Measurements from ENCODE around the gene CAMSAP2.

The CAMSAP2 gene

GRCh38 chr1:200720199-200720598 is 18.5 kb upstream of the CAMSAP2 start:
- TF ChIP-seq CTCF (conservative IDR thresholded peaks at IDR 0.05; ENCODE audit: control insufficient read depth, insufficient read depth, low read depth, low read length) = no peak
- no peak for DNase-seq (ENCODE audit: low read depth)
- H3K4me3 ChIP-seq (ENCODE audit: control insufficient read depth, low read depth, low read length) = no peak overlapping the region

GRCh38 chr1:200724064-200724463 is 14.6 kb upstream of the CAMSAP2 start:
- DNase-seq (ENCODE audit: low read depth) = no peak
- H3K4me3 ChIP-seq (ENCODE audit: control insufficient read depth, low read depth, low read length) = no peak overlapping the region
- no peak for TF ChIP-seq CTCF (conservative IDR thresholded peaks at IDR 0.05; ENCODE audit: control insufficient read depth, insufficient read depth, low read depth, low read length)

GRCh38 chr1:200727257-200727656 is 11.4 kb upstream of the CAMSAP2 start:
- H3K4me3 ChIP-seq (ENCODE audit: control insufficient read depth, low read depth, low read length) = no peak overlapping the region
- DNase-seq (ENCODE audit: low read depth) = no peak
- TF ChIP-seq CTCF (conservative IDR thresholded peaks at IDR 0.05; ENCODE audit: control insufficient read depth, insufficient read depth, low read depth, low read length) = no peak

- DNase-seq (ENCODE audit: low read depth) = peak; percentile 25
- no peak overlapping the region for H3K4me3 ChIP-seq (ENCODE audit: control insufficient read depth, low read depth, low read length)
- no peak for TF ChIP-seq CTCF (conservative IDR thresholded peaks at IDR 0.05; ENCODE audit: control insufficient read depth, insufficient read depth, low read depth, low read length)
Observed at GRCh38 chr1:200729863-200730262, 8.8 kb upstream of the CAMSAP2 start.

GRCh38 chr1:200731654-200732332 is 6.9 kb upstream of the CAMSAP2 start:
- TF ChIP-seq CTCF (conservative IDR thresholded peaks at IDR 0.05; ENCODE audit: control insufficient read depth, insufficient read depth, low read depth, low read length) = no peak
- H3K4me3 ChIP-seq (ENCODE audit: control insufficient read depth, low read depth, low read length) = no peak overlapping the region
- no peak for DNase-seq (ENCODE audit: low read depth)

- DNase-seq (ENCODE audit: low read depth) = no peak
- TF ChIP-seq CTCF (conservative IDR thresholded peaks at IDR 0.05; ENCODE audit: control insufficient read depth, insufficient read depth, low read depth, low read length) = no peak
- H3K4me3 ChIP-seq (ENCODE audit: control insufficient read depth, low read depth, low read length) = no peak overlapping the region
Observed at GRCh38 chr1:200732438-200732837, 6.3 kb upstream of the CAMSAP2 start.

- TF ChIP-seq CTCF (conservative IDR thresholded peaks at IDR 0.05; ENCODE audit: control insufficient read depth, insufficient read depth, low read depth, low read length) = no peak
- no peak for DNase-seq (ENCODE audit: low read depth)
- H3K4me3 ChIP-seq (ENCODE audit: control insufficient read depth, low read depth, low read length) = no peak overlapping the region
Observed at GRCh38 chr1:200733907-200734306, 4.8 kb upstream of the CAMSAP2 start.
